Progenitor cell of endocrine pancreas (in vitro differentiated cells): ENCODE data around the gene AP2A2. TPM values are rescaled to one million over a fixed set of nuclear protein-coding genes. Genes with fewer than 3 reads are reported as not detected.

Source experiments
- DNase-seq: peaks from one replicate; pipeline ENCODE4 v3.0.0; 2021; ENCODE audit warnings: low spot score; ENCODE audit not compliant: unreplicated experiment
- H3K27ac Mint-ChIP-seq: 2 replicates; pipeline ENCODE4 v1.8.0; 2021; ENCODE audit warnings: mild to moderate bottlenecking, moderate library complexity, mixed read lengths
- H3K27me3 Mint-ChIP-seq: 2 replicates; pipeline ENCODE4 v1.8.0; 2021; ENCODE audit warnings: mixed read lengths
- H3K36me3 Mint-ChIP-seq: 2 replicates; pipeline ENCODE4 v1.8.0; 2022; ENCODE audit warnings: mixed read lengths; ENCODE audit not compliant: insufficient read depth
- H3K4me1 Mint-ChIP-seq: 2 replicates; pipeline ENCODE4 v1.8.0; 2021; ENCODE audit warnings: low read depth, mixed read lengths
- H3K4me3 Mint-ChIP-seq: 2 replicates; pipeline ENCODE4 v1.8.0; 2021; ENCODE audit warnings: low read depth, mild to moderate bottlenecking, moderate library complexity, mixed read lengths
- H3K9me3 Mint-ChIP-seq: 2 replicates; pipeline ENCODE4 v1.8.0; 2021; ENCODE audit warnings: low read depth, mixed read lengths
- CTCF ChIP-seq: fragments of 200-600 bp; sonication (generic); IDR thresholded peaks from one replicate; pipeline ENCODE4 v1.5.0; 2021; ENCODE audit warnings: antibody characterized with exemption, mild to moderate bottlenecking; ENCODE audit not compliant: unreplicated experiment
- long read RNA-seq: library from polyadenylated mRNA; unstranded; transcript quantifications from one replicate; pipeline ENCODE4 v2.0.0, GENCODE V29; 2020
- total RNA-seq: library from RNA; stranded (reverse); gene quantifications from 2 replicates; pipeline ENCODE4 v1.2.1, GENCODE V29; 2021

AP2A2 gene
- 86.6 and 88.8 TPM in 2 replicates for total RNA-seq
- long read RNA-seq, partial matches to known transcripts: 4 of 11 reads
- long read RNA-seq, other reads (novel, unspliced or antisense): 7 of 11 reads

GRCh38 chr11:925496-926301 is at the start of gene AP2A2:
AP2A2 (plus strand) TSS chr11:925870; CDS start chr11:926022, 152 bp downstream.
- Mint-ChIP-seq H3K9me3 (no peaks in the 10 kb centered on the region), H3K4me1 (peaks cover 16% of the 10 kb centered on the region)

GRCh38 chr11:876545-876944 is 49.1 kb upstream of the AP2A2 start:
- Mint-ChIP-seq H3K27me3 (no peaks in the 10 kb centered on the region), H3K9me3 (no peaks in the 10 kb centered on the region), H3K36me3 (peaks cover 10% of the 10 kb centered on the region), H3K4me3 (no peak overlapping the region), H3K27ac (no peak overlapping the region), H3K4me1 (no peaks in the 10 kb centered on the region)
- TF ChIP-seq CTCF: no peak
- no peak for DNase-seq

More at GRCh38 chr11:925496-926301, at the start of gene AP2A2:
- Mint-ChIP-seq H3K4me3 (peak within 1 kb of the TSS; percentile 79), H3K36me3 (no peaks in the 10 kb centered on the region), H3K27ac (peak within 1 kb of the TSS; percentile 85), H3K27me3 (no peaks in the 10 kb centered on the region)
- TF ChIP-seq CTCF: peak; percentile 83
- DNase-seq: peak; percentile 84

GRCh38 chr11:877565-877964 is 48.1 kb upstream of the AP2A2 start:
- no peaks in the 10 kb centered on the region for H3K9me3 Mint-ChIP-seq
- no peaks in the 10 kb centered on the region for H3K4me1 Mint-ChIP-seq
- no peak overlapping the region for H3K27ac Mint-ChIP-seq
- no peak for DNase-seq
- H3K4me3 Mint-ChIP-seq: no peak overlapping the region
- TF ChIP-seq CTCF: no peak
- H3K27me3 Mint-ChIP-seq: no peaks in the 10 kb centered on the region
- peaks cover 14% of the 10 kb centered on the region for H3K36me3 Mint-ChIP-seq

- no peaks in the 10 kb centered on the region for H3K4me1 Mint-ChIP-seq
- no peak overlapping the region for H3K27ac Mint-ChIP-seq
- H3K36me3 Mint-ChIP-seq: peaks cover 12% of the 10 kb centered on the region
- DNase-seq: no peak
- no peak for TF ChIP-seq CTCF
- H3K9me3 Mint-ChIP-seq: no peaks in the 10 kb centered on the region
- H3K27me3 Mint-ChIP-seq: no peaks in the 10 kb centered on the region
- H3K4me3 Mint-ChIP-seq: no peak overlapping the region
Measured at GRCh38 chr11:880447-880846, 45.2 kb upstream of the AP2A2 start.

GRCh38 chr11:882596-882995 is 43.1 kb upstream of the AP2A2 start:
- Mint-ChIP-seq H3K36me3 (peaks cover 14% of the 10 kb centered on the region), H3K27me3 (no peaks in the 10 kb centered on the region), H3K4me1 (no peaks in the 10 kb centered on the region), H3K4me3 (no peak overlapping the region), H3K9me3 (no peaks in the 10 kb centered on the region), H3K27ac (no peak overlapping the region)
- DNase-seq: no peak
- no peak for TF ChIP-seq CTCF
